Forelimb muscle (tissue), 1 donor: ENCODE data around the gene LOXL1. TPM values are rescaled to one million over a fixed set of nuclear protein-coding genes. Genes with fewer than 3 reads are reported as not detected.
"Not testable (repeated sequence)": the region's sequence is repeated elsewhere in the genome, so short reads cannot be mapped to it uniquely, and the experiment has no call there.

ENCODE experiments used
- DNase-seq: peaks from one replicate; pipeline ENCODE4 v3.0.0-alpha.2; 2013; ENCODE audit warnings: low read depth
- polyA plus RNA-seq: library from polyadenylated mRNA; unstranded; fragments of 120-200 nt; gene quantifications from one replicate; pipeline ENCODE4 v1.2.1, GENCODE V29; 2013; ENCODE audit not compliant: insufficient read length

Gene LOXL1
- polyA plus RNA-seq, 1 donor = 29.7 TPM

DNA sequence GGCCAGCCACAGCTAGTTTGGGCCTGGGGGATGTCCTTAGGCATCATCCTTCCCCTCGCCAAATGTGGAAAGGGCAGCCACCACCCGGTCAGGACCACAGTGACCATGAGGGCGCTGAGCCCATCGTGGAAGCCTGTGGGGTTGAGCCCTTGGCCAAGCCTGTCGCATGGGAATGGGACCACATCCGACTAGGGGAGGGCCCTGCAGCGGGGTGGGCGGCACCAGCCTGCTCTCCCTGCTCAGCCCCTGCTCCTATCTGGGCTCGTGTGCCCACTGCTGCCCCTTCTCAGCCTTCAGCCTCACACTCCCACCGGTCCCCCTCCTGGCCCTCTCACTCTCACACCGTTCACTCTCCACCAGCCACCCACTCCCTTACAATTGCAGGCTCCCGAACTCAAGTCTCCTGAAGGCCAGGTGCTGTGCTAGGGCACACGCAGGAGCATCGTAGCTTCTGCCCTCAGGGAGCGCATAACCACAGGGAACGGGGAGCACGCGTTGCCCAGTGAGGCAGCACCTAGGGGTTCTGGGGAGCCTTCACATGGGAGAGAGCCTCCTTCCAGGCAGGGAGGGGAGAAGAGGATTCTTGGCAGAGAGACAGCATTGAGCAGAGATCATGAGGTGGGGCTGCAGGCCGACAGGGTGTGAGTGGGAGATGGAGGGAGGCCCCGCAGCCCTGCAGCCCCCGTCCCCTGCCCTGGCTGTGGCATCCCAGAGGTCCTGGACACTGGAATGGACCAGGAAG lies 26.1 kb downstream of the LOXL1 start:
- DNase-seq = no peak

- no peak for DNase-seq
These were observed 26.9 kb downstream of the LOXL1 start for GRCh38 chr15:73952913-73953750.

DNA sequence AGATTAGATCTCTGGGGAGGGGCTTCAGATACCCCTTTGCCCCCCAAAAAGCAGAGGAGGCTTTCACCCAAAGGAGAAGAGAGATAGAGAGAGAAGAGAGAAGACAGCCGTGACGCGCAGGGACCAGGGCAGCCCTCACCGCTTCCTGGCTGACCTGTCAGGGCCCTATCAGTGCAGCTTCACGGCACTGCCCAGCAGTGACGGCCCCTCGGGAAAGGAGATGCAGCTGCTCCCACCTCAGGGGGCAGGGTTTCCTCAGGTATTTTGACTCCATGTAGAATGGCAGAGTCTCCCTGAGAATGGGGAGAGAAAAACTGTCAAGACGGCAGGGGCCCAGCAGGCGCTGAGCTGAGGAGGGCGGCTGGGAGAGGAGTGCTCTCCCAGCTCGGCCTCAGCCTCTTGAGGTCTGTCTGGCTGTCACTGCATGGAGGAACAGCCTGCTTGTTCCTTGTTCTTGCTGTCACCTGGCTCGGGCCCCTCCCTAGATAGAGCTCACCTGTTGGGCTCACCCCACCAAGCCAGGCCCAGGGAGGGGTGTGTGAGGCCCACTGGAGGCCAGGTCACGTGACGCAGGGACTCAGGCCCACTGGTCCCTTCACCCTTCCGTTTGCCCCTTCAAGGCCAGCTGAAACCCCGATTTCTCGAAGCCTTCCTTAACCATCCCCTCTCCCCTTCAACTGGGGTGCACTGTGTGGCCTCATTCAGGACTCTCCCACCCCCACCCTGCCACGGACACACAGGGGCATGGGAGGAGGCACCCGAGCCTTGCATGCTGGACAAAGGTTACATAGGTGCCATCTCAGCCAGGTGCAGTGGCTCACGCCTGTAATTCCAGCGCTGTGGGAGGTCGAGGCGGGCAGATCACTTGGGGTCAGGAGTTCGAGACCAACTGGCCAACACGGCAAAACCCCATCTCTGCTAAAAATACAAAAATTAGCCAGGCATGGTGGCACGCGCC lies 28.2 kb downstream of the LOXL1 start:
- no peak for DNase-seq

DNA sequence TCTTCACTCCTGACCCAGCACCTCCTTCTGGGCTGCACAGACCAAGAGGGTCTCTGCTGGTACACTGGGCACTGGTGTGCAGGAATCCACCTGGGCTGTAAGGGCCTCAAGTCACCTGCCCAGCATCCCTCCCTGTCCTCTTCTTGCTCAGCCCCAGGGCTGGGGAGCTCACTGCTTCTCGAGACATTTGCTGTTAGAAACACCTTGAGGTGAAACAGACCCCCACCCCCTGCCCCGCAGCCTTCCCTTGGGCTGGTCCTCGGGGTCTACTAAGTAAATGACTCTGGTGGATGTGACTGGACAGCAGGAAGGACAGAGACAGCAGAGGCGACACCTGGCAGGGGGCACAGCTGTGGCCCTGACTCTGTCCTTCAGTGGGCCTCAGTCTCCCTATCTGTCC lies 29.1 kb downstream of the LOXL1 start:
- no peak for DNase-seq

GRCh38 chr15:73955861-73956742 lies 29.8 kb downstream of the LOXL1 start:
- no peak for DNase-seq

DNA sequence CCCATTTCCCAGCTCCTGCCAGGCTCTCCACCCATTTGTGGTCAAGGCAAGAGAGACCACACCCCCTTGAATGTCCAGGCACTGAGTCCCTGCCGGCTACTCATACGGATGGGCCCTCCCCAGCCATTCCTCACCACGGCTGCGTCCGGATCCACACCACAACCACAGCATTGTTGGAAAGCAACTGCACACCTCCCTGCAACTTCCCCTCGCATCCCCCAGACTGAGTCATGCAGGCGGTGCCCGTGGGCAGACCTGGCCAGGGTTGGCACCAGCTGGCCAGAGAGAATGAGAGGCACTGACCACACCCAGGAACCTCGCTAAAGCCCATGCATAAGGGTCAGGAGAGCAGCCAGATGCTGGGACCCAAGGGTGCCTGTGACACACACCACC lies 30.5 kb downstream of the LOXL1 start:
- no peak for DNase-seq

- no peak for DNase-seq
These were observed 31.0 kb downstream of the LOXL1 start for GRCh38 chr15:73957276-73957675.

- DNase-seq = no peak
These were observed 31.5 kb downstream of the LOXL1 start for GRCh38 chr15:73957785-73958184.

DNA sequence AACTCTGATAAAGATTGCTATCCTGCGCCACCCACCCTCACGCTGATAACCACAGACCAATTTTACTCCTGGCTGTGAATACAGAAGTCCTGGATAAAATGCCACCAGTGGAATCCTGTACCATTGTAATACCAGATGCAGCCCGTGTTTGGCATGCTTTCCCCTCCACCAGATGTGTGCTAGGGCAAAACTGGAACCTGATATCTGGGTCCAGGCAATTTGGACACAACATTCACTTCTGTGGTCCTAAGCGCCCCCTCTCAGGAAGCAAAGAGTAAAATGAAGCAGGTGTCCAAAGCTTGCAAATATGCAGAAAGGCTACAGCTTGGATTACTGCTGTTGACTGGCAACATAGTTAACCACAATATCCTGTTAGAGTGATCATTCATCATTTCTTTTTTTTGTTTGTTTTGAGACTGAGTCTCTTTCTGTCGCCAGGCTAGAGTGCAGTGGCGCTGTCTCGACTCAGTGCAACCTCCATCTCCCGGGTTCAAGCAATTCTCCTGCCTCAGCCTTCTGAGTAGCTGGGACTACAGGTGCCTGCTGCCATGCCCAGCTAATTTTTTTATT lies 32.8 kb downstream of the LOXL1 start:
- no peak for DNase-seq

- no peak for DNase-seq
These were observed 33.5 kb downstream of the LOXL1 start for GRCh38 chr15:73959801-73960200.

- DNase-seq = not testable (repeated sequence)
These were observed 34.3 kb downstream of the LOXL1 start for GRCh38 chr15:73960472-73961070.

- no peak for DNase-seq
These were observed 36.2 kb downstream of the LOXL1 start for GRCh38 chr15:73962433-73962832.

- DNase-seq = no peak
These were observed 38.5 kb downstream of the LOXL1 start for GRCh38 chr15:73964736-73965093.

GRCh38 chr15:73965094-73965757 lies 39.0 kb downstream of the LOXL1 start:
- DNase-seq = no peak

GRCh38 chr15:73965758-73966113 lies 39.5 kb downstream of the LOXL1 start:
- no peak for DNase-seq

- DNase-seq = no peak
These were observed 42.2 kb downstream of the LOXL1 start for GRCh38 chr15:73968461-73968860.

DNA sequence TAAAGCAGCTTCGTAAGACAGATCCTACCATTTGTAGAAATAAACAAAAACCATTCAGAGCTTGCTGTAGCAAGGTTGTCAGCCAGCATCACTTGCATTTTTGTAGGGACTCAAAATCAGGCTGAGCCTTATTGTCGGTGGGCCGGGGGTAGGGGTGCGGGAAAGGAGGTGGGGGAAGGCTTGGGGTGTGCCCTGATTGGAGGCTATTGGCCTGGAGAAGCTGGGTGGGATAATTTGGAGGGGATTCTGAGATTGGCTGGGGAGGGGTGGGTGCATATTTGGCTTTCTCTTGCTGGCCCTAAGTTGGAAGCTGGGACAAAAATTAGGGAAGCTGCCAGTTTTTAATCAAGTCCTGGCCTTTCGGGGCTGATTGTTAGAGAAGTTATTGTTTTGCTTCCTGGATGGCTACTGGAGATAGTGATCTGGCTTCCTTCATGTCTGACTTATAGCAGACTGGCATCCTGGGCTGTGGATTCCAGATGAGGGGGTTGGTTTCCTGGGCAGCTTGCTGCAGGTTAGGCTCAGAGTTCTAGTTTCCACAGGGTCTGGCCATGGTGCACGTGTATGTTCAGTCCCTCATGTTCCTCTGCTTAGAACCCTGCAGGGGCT lies 43.0 kb downstream of the LOXL1 start:
- DNase-seq = no peak

GRCh38 chr15:73972984-73973682 lies 46.9 kb downstream of the LOXL1 start:
- peak; percentile 73 for DNase-seq
